Fibroblast of lung (primary cell): ENCODE results near the gene HMGA1. TPM values are rescaled to one million over a fixed set of nuclear protein-coding genes. Genes with fewer than 3 reads are reported as not detected.

ENCODE experiments used
- DNase-seq, 2 donors: peaks; one replicate each; pipeline versions ENCODE4 v3.0.0 to v3.0.0-alpha.2; 2010; ENCODE audit warnings: low read depth in 2 of 2
- H2AFZ ChIP-seq: 2 replicates; pipeline ENCODE4 v1.5.1; 2012; ENCODE audit warnings: low read length, control low read depth, inconsistent platforms
- H3K27ac ChIP-seq: 2 replicates; pipeline ENCODE4 v1.5.1; 2011; ENCODE audit warnings: low read length, control low read depth; ENCODE audit not compliant: insufficient read depth
- H3K27me3 ChIP-seq: 2 replicates; pipeline ENCODE4 v1.5.1; 2011; ENCODE audit warnings: mild to moderate bottlenecking, low read length; ENCODE audit not compliant: control insufficient read depth, insufficient read depth
- H3K36me3 ChIP-seq: 2 replicates; pipeline ENCODE4 v1.5.1; 2011; ENCODE audit warnings: low read length; ENCODE audit not compliant: control insufficient read depth, insufficient read depth
- H3K4me1 ChIP-seq: 2 replicates; pipeline ENCODE4 v1.5.1; 2011; ENCODE audit warnings: low read length; ENCODE audit not compliant: control insufficient read depth, insufficient read depth; ENCODE audit errors: extremely low read depth
- H3K4me2 ChIP-seq: 2 replicates; pipeline ENCODE4 v1.5.1; 2011; ENCODE audit warnings: low read length, control low read depth; ENCODE audit not compliant: insufficient read depth; ENCODE audit errors: extremely low read depth
- H3K4me3 ChIP-seq, 4 experiments: fragments of 200-600 bp in 1 of 4; sonication (generic) in 1 of 4; replicated peaks in 1 of 4; 2 replicates each; pipeline ENCODE4 v1.5.1; 2011 to 2016; ENCODE audit warnings: low read length in 4 of 4, low read depth in 3 of 4, mild to moderate bottlenecking in 3 of 4, control low read depth in 2 of 4, inconsistent platforms in 1 of 4, mixed read lengths in 1 of 4; ENCODE audit not compliant: insufficient read depth in 1 of 4; ENCODE audit errors: control extremely low read depth in 1 of 4
- H3K79me2 ChIP-seq: 2 replicates; pipeline ENCODE4 v1.5.1; 2012; ENCODE audit warnings: mild to moderate bottlenecking, low read length, inconsistent platforms; ENCODE audit not compliant: control insufficient read depth, insufficient read depth
- H3K9ac ChIP-seq: 2 replicates; pipeline ENCODE4 v1.5.1; 2011; ENCODE audit warnings: mild to moderate bottlenecking, low read length, control low read depth; ENCODE audit not compliant: insufficient read depth
- H3K9me3 ChIP-seq: 2 replicates; pipeline ENCODE4 v1.5.1; 2012; ENCODE audit warnings: low read depth, low read length; ENCODE audit not compliant: control insufficient read depth, insufficient read depth
- H4K20me1 ChIP-seq: 2 replicates; pipeline ENCODE4 v1.5.1; 2011; ENCODE audit warnings: low read length; ENCODE audit not compliant: control insufficient read depth, insufficient read depth; ENCODE audit errors: extremely low read depth
- EZH2 ChIP-seq: IDR thresholded peaks from 2 replicates; pipeline ENCODE4 v1.5.1; 2012; ENCODE audit warnings: low read length, control low read depth, mild to moderate bottlenecking; ENCODE audit errors: missing control alignments
- polyA plus RNA-seq, 2 donors: library from polyadenylated mRNA; depleted of rRNA in 1 of 2; stranded (reverse) in 1 of 2; unstranded in 1 of 2; fragments of >200 nt; gene quantifications; 2 replicates each; pipeline ENCODE4 v1.2.1, GENCODE V29; 2011 to 2012; ENCODE audit warnings: missing spikeins in 1 of 2
- total RNA-seq: library from RNA; depleted of rRNA; stranded (reverse); fragments of >200 nt; gene quantifications from 2 replicates; pipeline ENCODE4 v1.2.1, GENCODE V29; 2014
- TF ChIP-seq, protein P1 (sequence below), 2 donors: IDR thresholded peaks in 1 of 2; conservative IDR thresholded peaks in 1 of 2; 1 replicate in 1 of 2; 2 replicates in 1 of 2; pipeline ENCODE4 v1.5.1; 2011 to 2012; ENCODE audit warnings: low read length in 2 of 2, control low read depth in 1 of 2, inconsistent platforms in 1 of 2, low read depth in 1 of 2, mild to moderate bottlenecking in 1 of 2

HMGA1 gene
- total and polyA plus RNA-seq, 2 donors (not counting 1 experiment from before 2014, with no cell fraction given): 29.6 to 121 TPM

DNA sequence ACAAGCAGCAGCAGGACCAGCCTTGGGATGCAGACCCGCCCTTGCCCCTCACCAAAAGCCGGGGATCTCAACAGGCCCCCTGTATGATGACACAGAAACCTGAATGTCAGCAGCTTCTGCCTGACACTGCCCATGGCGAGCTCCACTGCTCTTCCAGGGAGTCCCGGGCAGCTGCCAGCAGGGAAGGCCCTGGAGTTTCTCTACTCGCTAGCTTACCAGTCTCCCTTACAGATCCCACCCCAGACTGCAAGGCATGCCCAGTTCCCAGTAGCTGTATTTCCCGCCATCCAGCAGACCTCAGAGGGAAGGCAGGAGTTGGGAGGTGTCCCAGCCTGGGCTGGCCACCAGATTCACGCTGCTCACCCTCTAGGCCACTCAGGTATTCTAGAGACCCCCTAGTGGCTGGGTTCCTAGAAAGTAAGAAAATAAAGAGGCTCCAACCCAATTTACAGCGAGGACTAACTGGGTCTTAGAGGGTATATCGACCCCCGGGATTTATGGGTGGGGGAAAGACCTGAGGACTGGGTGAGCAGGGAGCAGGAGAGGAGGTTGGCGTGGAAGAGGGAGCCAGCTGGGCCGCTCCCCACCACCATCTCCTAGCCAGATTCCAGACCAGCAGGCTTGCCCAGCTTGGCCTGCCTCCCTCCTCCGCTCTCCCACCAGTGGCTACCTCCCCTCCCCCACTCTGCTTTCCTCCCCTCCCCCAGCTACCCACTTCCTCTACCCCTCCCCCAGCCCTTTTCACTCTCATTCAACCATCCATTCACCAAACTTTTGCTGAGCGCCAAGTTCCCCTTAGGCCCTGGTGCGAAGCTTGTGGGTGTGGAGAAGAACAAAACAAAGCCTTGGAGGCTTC is 9.7 kb upstream of the HMGA1 start:
- Histone ChIP-seq H3K4me2 (no peak overlapping the region), H3K27me3 (no peaks in the 10 kb centered on the region), H3K36me3 (no peaks in the 10 kb centered on the region), H3K79me2 (no peaks in the 10 kb centered on the region), H3K27ac (no peak overlapping the region), H2AFZ (no peak overlapping the region), H3K9me3 (no peaks in the 10 kb centered on the region), H4K20me1 (no peaks in the 10 kb centered on the region), H3K4me3 (no peak overlapping the region), H3K4me1 (peaks cover 12% of the 10 kb centered on the region), H3K9ac (no peak overlapping the region)
- no peak for DNase-seq
- TF ChIP-seq, protein P1, sequence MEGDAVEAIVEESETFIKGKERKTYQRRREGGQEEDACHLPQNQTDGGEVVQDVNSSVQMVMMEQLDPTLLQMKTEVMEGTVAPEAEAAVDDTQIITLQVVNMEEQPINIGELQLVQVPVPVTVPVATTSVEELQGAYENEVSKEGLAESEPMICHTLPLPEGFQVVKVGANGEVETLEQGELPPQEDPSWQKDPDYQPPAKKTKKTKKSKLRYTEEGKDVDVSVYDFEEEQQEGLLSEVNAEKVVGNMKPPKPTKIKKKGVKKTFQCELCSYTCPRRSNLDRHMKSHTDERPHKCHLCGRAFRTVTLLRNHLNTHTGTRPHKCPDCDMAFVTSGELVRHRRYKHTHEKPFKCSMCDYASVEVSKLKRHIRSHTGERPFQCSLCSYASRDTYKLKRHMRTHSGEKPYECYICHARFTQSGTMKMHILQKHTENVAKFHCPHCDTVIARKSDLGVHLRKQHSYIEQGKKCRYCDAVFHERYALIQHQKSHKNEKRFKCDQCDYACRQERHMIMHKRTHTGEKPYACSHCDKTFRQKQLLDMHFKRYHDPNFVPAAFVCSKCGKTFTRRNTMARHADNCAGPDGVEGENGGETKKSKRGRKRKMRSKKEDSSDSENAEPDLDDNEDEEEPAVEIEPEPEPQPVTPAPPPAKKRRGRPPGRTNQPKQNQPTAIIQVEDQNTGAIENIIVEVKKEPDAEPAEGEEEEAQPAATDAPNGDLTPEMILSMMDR (conservative IDR thresholded peaks at IDR 0.05 in 1 of 2, IDR thresholded peaks at IDR 0.05 in 1 of 2; ENCODE audit: low read depth in 1 of 2, low read length in 2 of 2): no peak
- TF ChIP-seq EZH2: no peak

DNA sequence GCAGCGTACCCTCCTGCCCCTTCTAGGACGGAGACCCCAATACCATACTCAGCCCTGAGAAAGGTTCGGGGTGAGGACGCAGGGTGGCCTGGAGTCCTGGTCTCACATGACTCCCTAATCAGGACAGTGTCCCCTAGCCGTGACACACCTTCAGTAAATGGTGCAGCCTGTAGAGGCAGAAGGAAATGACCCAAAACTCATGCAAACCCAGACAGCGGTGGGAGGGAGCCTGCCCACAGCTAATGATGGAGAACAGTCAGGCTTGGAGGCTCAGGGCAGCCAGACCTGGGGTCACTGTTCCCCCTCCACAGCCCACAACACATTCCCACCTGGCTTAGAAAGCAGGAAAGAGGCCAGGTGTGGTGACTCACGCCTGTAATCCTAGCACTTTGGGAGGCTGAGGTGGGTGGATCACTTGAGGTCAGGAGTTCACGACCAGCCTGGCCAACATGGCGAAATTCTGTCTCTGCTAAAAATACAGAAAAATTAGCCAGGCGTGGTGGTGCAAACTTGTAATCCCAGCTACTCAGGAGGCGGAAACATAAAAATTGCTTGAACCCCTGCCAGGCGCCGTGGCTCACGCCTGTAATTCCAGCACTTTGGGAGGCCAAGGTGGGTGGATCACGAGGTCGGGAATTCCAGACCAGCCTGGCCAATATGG is 8.8 kb upstream of the HMGA1 start:
- no peaks in the 10 kb centered on the region for H3K9me3 ChIP-seq
- no peak for TF ChIP-seq EZH2
- TF ChIP-seq, protein P1 (conservative IDR thresholded peaks at IDR 0.05 in 1 of 2, IDR thresholded peaks at IDR 0.05 in 1 of 2; ENCODE audit: low read depth in 1 of 2, low read length in 2 of 2): no peak

DNA sequence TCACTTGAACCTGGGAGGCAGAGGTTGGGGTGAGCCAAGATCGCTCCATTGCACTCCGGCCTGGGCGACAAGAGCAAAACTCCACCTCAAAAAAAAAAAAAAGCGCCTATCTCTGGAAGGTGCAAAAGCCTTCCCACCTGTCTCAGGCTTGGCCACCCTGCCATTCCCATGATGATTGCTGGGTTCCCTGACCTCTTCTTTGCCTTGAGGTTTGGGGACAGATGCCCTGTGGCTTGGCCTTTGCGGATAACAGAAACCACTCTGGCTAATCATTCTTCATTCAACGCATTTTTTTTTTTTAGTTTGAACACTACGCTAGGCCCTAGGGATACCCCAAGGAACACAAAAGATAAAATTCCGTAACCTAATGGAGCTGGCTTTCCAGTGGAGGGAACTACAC is 6.8 kb upstream of the HMGA1 start:
- TF ChIP-seq, protein P1 (conservative IDR thresholded peaks at IDR 0.05 in 1 of 2, IDR thresholded peaks at IDR 0.05 in 1 of 2; ENCODE audit: low read depth in 1 of 2, low read length in 2 of 2): no peak
- TF ChIP-seq EZH2: no peak
- no peak overlapping the region for H3K4me2 ChIP-seq
- H2AFZ ChIP-seq: no peak overlapping the region
- no peaks in the 10 kb centered on the region for H3K9me3 ChIP-seq
- H3K4me1 ChIP-seq: no peaks in the 10 kb centered on the region
- no peaks in the 10 kb centered on the region for H3K79me2 ChIP-seq
- no peaks in the 10 kb centered on the region for H3K36me3 ChIP-seq
- no peak for DNase-seq
- H3K27ac ChIP-seq: no peak overlapping the region
- no peak overlapping the region for H3K9ac ChIP-seq
- H3K27me3 ChIP-seq: no peaks in the 10 kb centered on the region
- H3K4me3 ChIP-seq: no peak overlapping the region
- no peaks in the 10 kb centered on the region for H4K20me1 ChIP-seq

More for the DNA sequence above, 8.8 kb upstream of the HMGA1 start:
- DNase-seq: peak in 1 of 2 donors; percentile 48
- Histone ChIP-seq H2AFZ (no peak overlapping the region), H3K4me1 (peaks cover 12% of the 10 kb centered on the region), H3K27me3 (no peaks in the 10 kb centered on the region), H3K9ac (no peak overlapping the region), H4K20me1 (no peaks in the 10 kb centered on the region), H3K36me3 (no peaks in the 10 kb centered on the region), H3K79me2 (no peaks in the 10 kb centered on the region), H3K27ac (no peak overlapping the region), H3K4me2 (no peak overlapping the region), H3K4me3 (no peak overlapping the region)
